Loucy (cell line): ENCODE results near the gene GLG1.

Experiments
- EZH2phosphoT487 ChIP-seq: fragments of 200-600 bp; IDR thresholded peaks from 2 replicates; pipeline ENCODE4 v1.6.1; 2018; ENCODE audit warnings: antibody characterized with exemption, mild to moderate bottlenecking, moderate library complexity, borderline replicate concordance
- TF ChIP-seq, protein P1 (sequence below): fragments of 200-600 bp; sonication (generic); conservative IDR thresholded peaks from 2 replicates; pipeline ENCODE4 v1.5.1; 2014; ENCODE audit warnings: mild to moderate bottlenecking, antibody characterized with exemption, low read length

DNA sequence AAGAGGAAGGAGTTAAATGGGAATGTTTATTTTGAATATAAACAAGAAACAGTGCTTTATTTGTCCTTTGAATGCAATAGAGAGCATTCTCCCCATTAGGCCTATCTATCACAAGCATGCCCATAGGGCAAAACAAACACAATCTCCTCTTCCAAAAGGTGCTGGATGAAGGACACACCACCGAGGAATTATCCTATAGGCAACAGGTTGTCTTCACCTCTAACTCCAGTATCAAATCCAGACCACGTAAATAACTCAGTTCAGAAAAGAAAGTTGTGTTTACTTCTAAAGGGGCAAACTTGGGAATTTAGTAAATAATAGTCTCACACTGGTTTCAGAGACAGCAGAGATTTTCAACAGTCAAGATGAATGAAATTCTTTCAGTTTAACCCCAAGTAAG is 101.9 kb downstream of the GLG1 start:
- TF ChIP-seq, protein P1, sequence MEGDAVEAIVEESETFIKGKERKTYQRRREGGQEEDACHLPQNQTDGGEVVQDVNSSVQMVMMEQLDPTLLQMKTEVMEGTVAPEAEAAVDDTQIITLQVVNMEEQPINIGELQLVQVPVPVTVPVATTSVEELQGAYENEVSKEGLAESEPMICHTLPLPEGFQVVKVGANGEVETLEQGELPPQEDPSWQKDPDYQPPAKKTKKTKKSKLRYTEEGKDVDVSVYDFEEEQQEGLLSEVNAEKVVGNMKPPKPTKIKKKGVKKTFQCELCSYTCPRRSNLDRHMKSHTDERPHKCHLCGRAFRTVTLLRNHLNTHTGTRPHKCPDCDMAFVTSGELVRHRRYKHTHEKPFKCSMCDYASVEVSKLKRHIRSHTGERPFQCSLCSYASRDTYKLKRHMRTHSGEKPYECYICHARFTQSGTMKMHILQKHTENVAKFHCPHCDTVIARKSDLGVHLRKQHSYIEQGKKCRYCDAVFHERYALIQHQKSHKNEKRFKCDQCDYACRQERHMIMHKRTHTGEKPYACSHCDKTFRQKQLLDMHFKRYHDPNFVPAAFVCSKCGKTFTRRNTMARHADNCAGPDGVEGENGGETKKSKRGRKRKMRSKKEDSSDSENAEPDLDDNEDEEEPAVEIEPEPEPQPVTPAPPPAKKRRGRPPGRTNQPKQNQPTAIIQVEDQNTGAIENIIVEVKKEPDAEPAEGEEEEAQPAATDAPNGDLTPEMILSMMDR, result no peak
- no peak for TF ChIP-seq EZH2phosphoT487
